SK-N-SH (cell line): ENCODE measurements around the gene KDM4C. TPM values are rescaled to one million over a fixed set of nuclear protein-coding genes. Genes with fewer than 3 reads are reported as not detected.

Source experiments
- CTCF ChIA-PET: fragments of 300-600, 350-600 bp; formaldehyde crosslinking; extraction: SDS; loops from one replicate; lab custom pipeline; 2021; lab: Yijun Ruan, JAX
- POLR2A ChIA-PET: fragments of 350-600 bp; sonication (Branson Sonifier 250); formaldehyde crosslinking; extraction: SDS; loops from one replicate; lab custom pipeline; 2020; ENCODE audit warnings: antibody characterized with exemption, inconsistent platforms; lab: Yijun Ruan, JAX
- DNase-seq: peaks from one replicate; pipeline ENCODE4 v3.0.0; 2012
- H2AFZ ChIP-seq: fragments of 200-600 bp; sonication (generic); 2 replicates; pipeline ENCODE4 v1.8.1; 2016; ENCODE audit warnings: antibody characterized with exemption, mild to moderate bottlenecking, low read depth
- H3F3A ChIP-seq: fragments of 200-600 bp; sonication (generic); replicated peaks from 2 replicates; pipeline ENCODE3; 2016; ENCODE audit warnings: antibody characterized with exemption, mild to moderate bottlenecking; ENCODE audit not compliant: insufficient read depth
- H3K27ac ChIP-seq, 2 experiments: fragments of 200-500 bp in 1 of 2; fragments of 200-600 bp in 1 of 2; sonication (Bioruptor generic) in 1 of 2; sonication (generic), shearing (Covaris generic) in 1 of 2; 2 replicates each; pipeline versions ENCODE4 v1.5.1 to v1.6.1; 2014 to 2016; ENCODE audit warnings: low read depth in 2 of 2, inconsistent platforms in 1 of 2, low read length in 1 of 2, mild to moderate bottlenecking in 1 of 2, mixed read lengths in 1 of 2
- H3K27me3 ChIP-seq: fragments of 200-600 bp; sonication (generic), shearing (Covaris generic); 2 replicates; pipeline ENCODE4 v1.6.1; 2016; ENCODE audit warnings: mixed run types; ENCODE audit not compliant: insufficient read depth
- H3K36me3 ChIP-seq, 2 experiments: fragments of 200-500 bp in 1 of 2; fragments of 200-600 bp in 1 of 2; sonication (Bioruptor generic) in 1 of 2; sonication (generic) in 1 of 2; replicated peaks in 1 of 2; 2 replicates each; pipeline versions ENCODE3 to v1.5.1; 2014 to 2016; ENCODE audit warnings: low read length in 1 of 2, mild to moderate bottlenecking in 1 of 2; ENCODE audit not compliant: insufficient read depth in 2 of 2, control insufficient read depth in 1 of 2
- H3K4me1 ChIP-seq, 2 experiments: fragments of 200-500 bp in 1 of 2; fragments of 200-600 bp in 1 of 2; sonication (Bioruptor generic) in 1 of 2; sonication (generic), shearing (Covaris generic) in 1 of 2; 2 replicates each; pipeline versions ENCODE4 v1.5.1 to v1.6.1; 2014 to 2016; ENCODE audit warnings: low read depth in 1 of 2, low read length in 1 of 2, mixed run types in 1 of 2; ENCODE audit not compliant: insufficient read depth in 2 of 2, control insufficient read depth in 1 of 2
- H3K4me2 ChIP-seq: fragments of 200-600 bp; sonication (generic), shearing (Covaris generic); 2 replicates; pipeline ENCODE4 v1.6.1; 2017; ENCODE audit warnings: mixed run types
- H3K4me3 ChIP-seq, 2 experiments: fragments of 200-500 bp in 1 of 2; fragments of 200-600 bp in 1 of 2; sonication (Bioruptor generic) in 1 of 2; sonication (generic), shearing (Covaris generic) in 1 of 2; 2 replicates each; pipeline versions ENCODE4 v1.5.1 to v1.8.1; 2014 to 2016; ENCODE audit warnings: low read depth in 2 of 2, inconsistent platforms in 1 of 2, low read length in 1 of 2, mild to moderate bottlenecking in 1 of 2, mixed read lengths in 1 of 2, moderate library complexity in 1 of 2
- H3K79me2 ChIP-seq: fragments of 200-600 bp; sonication (generic); 2 replicates; pipeline ENCODE4 v1.8.1; 2017; ENCODE audit warnings: mild to moderate bottlenecking; ENCODE audit not compliant: insufficient read depth
- H3K9ac ChIP-seq: fragments of 200-600 bp; sonication (generic); 2 replicates; pipeline ENCODE4 v1.6.1; 2017; ENCODE audit warnings: mixed run types
- H3K9me2 ChIP-seq: fragments of 200-600 bp; sonication (generic); 2 replicates; pipeline ENCODE4 v1.6.1; 2017; ENCODE audit warnings: mixed run types
- H3K9me3 ChIP-seq: fragments of 200-600 bp; sonication (generic); 2 replicates; pipeline ENCODE4 v1.6.1; 2017; ENCODE audit warnings: mixed run types, mild to moderate bottlenecking, moderate library complexity
- H4K20me1 ChIP-seq: fragments of 200-600 bp; sonication (generic); 2 replicates; pipeline ENCODE4 v1.6.1; 2017; ENCODE audit warnings: mild to moderate bottlenecking, mixed run types; ENCODE audit not compliant: insufficient read depth
- CHD2 ChIP-seq: fragments of 150-350 bp; IDR thresholded peaks from 2 replicates; pipeline ENCODE4 v1.6.1; 2018; ENCODE audit warnings: low read length; ENCODE audit not compliant: partially characterized antibody
- CTCF ChIP-seq: fragments of 200-600 bp; sonication (generic); IDR thresholded peaks from 2 replicates; pipeline ENCODE4 v1.6.1; 2017; ENCODE audit warnings: antibody characterized with exemption, mild to moderate bottlenecking, moderate library complexity
- FOSL2 ChIP-seq: IDR thresholded peaks from 2 replicates; pipeline ENCODE4 v1.4.0; 2012; ENCODE audit warnings: low read depth, mild to moderate bottlenecking, moderate library complexity, borderline replicate concordance
- FOXM1 ChIP-seq: IDR thresholded peaks from 2 replicates; pipeline ENCODE4 v1.4.0; 2012; ENCODE audit warnings: low read depth, mild to moderate bottlenecking
- GATA2 ChIP-seq: sonication (generic); formaldehyde crosslinking; IDR thresholded peaks from 2 replicates; pipeline ENCODE4 v1.5.0; 2020; ENCODE audit warnings: mild to moderate bottlenecking, missing genetic modification reagents
- JUND ChIP-seq: IDR thresholded peaks from 2 replicates; pipeline ENCODE4 v1.4.0; 2012
- MAX ChIP-seq: IDR thresholded peaks from 2 replicates; pipeline ENCODE4 v1.4.0; 2012; ENCODE audit warnings: low read depth
- MEF2A ChIP-seq: IDR thresholded peaks from 2 replicates; pipeline ENCODE4 v1.4.0; 2012; ENCODE audit warnings: low read depth, borderline replicate concordance
- POLR2AphosphoS5 ChIP-seq: IDR thresholded peaks from 2 replicates; pipeline ENCODE4 v1.6.1; 2012; ENCODE audit warnings: low read depth, low read length
- RAD21 ChIP-seq: IDR thresholded peaks from 2 replicates; pipeline ENCODE4 v1.6.1; 2012; ENCODE audit warnings: mild to moderate bottlenecking, low read length
- RFX5 ChIP-seq: IDR thresholded peaks from 2 replicates; pipeline ENCODE4 v1.6.1; 2012; ENCODE audit warnings: mild to moderate bottlenecking, improper control_type of control experiment, low read length
- TAF1 ChIP-seq: IDR thresholded peaks from 2 replicates; pipeline ENCODE4 v1.6.1; 2012; ENCODE audit warnings: low read depth, mild to moderate bottlenecking, low read length, moderate library complexity, borderline replicate concordance
- TCF12 ChIP-seq: IDR thresholded peaks from 2 replicates; pipeline ENCODE4 v1.4.0; 2012
- TEAD4 ChIP-seq: IDR thresholded peaks from 2 replicates; pipeline ENCODE4 v1.4.0; 2012; ENCODE audit warnings: mild to moderate bottlenecking, borderline replicate concordance; ENCODE audit not compliant: insufficient read depth
- USF1 ChIP-seq: IDR thresholded peaks from 2 replicates; pipeline ENCODE4 v1.4.0; 2012; ENCODE audit warnings: low read depth, borderline replicate concordance
- USF2 ChIP-seq: fragments of 150-350 bp; IDR thresholded peaks from 2 replicates; pipeline ENCODE4 v1.6.1; 2017; ENCODE audit warnings: antibody characterized with exemption, low read length, low read depth, borderline replicate concordance
- YY1 ChIP-seq: IDR thresholded peaks from 2 replicates; pipeline ENCODE4 v1.4.0; 2012; ENCODE audit warnings: low read depth, mild to moderate bottlenecking
- WGBS: methylation state at CpG from one replicate; pipeline ENCODE4 v1.1.6; 2017; ENCODE audit warnings: low lambda C conversion rate; 5-methylcytosine and 5-hydroxymethylcytosine counted together
- polyA plus RNA-seq, 3 experiments: library from polyadenylated mRNA; depleted of rRNA; stranded (reverse); fragments of >200 nt; gene quantifications; 2 replicates each; pipeline ENCODE4 v1.2.3, GENCODE V29; 2012

KDM4C gene
- polyA plus RNA-seq, 1 of the 3 experiments (the other 2 are of a cell fraction): 9.4 TPM

GRCh38 chr9:7067169-7067568, 309.4 kb downstream of the KDM4C start (continued):
- no peak for TF ChIP-seq CTCF
- no peak for TF ChIP-seq CHD2
- no peak for TF ChIP-seq MAX

GRCh38 chr9:7071916-7072315, 314.1 kb downstream of the KDM4C start:
- Histone ChIP-seq H4K20me1 (no peaks in the 10 kb centered on the region), H3K36me3 (peaks cover 0 to 8% of the 10 kb centered on the region in 2 experiments), H3K9ac (no peak overlapping the region), H3K79me2 (no peaks in the 10 kb centered on the region), H3K4me3 (no peak overlapping the region), H3K9me3 (no peaks in the 10 kb centered on the region), H3K27ac (no peak overlapping the region), H3K4me2 (no peak overlapping the region), H3F3A (no peaks in the 10 kb centered on the region), H3K9me2 (no peaks in the 10 kb centered on the region), H3K4me1 (no peaks in the 10 kb centered on the region), H3K27me3 (no peaks in the 10 kb centered on the region), H2AFZ (no peak overlapping the region)
- TF ChIP-seq TCF12 (no peak), FOSL2 (no peak), USF2 (no peak), GATA2 (CRISPR knock-in tag) (no peak), JUND (no peak), FOXM1 (no peak)
- no peak for DNase-seq
- ChIA-PET CTCF (no interaction called here), POLR2A (no interaction called here)
- 78% methylated on average over 1 of the region's 1 CpG for WGBS

GRCh38 chr9:7073706-7074105, 315.9 kb downstream of the KDM4C start:
- ChIA-PET POLR2A (no interaction called here), CTCF (interaction anchor here (1.0 to 2.2 kb wide), 4 partner anchors 14 to 461 kb away, joined by 3 to 9 read pairs (median 4); no protein-coding TSS in a partner anchor)
- H3K27me3 ChIP-seq: no peaks in the 10 kb centered on the region
- DNase-seq: no peak
- 80% methylated on average over 2 of the region's 2 CpGs for WGBS
- no peaks in the 10 kb centered on the region for H3K9me3 ChIP-seq
- no peak overlapping the region for H3K9ac ChIP-seq
- H3K27ac ChIP-seq: no peak overlapping the region
- peaks cover 0 to 19% of the 10 kb centered on the region in 2 experiments for H3K36me3 ChIP-seq
- H2AFZ ChIP-seq: no peak overlapping the region
- H3K9me2 ChIP-seq: no peaks in the 10 kb centered on the region
- H4K20me1 ChIP-seq: no peaks in the 10 kb centered on the region
- H3F3A ChIP-seq: no peaks in the 10 kb centered on the region
- H3K79me2 ChIP-seq: no peaks in the 10 kb centered on the region
- H3K4me3 ChIP-seq: no peak overlapping the region
- H3K4me1 ChIP-seq: no peaks in the 10 kb centered on the region
- H3K4me2 ChIP-seq: no peak overlapping the region
- TF ChIP-seq MAX (no peak), YY1 (no peak), USF1 (no peak), RFX5 (no peak), JUND (no peak), MEF2A (no peak), CTCF (no peak), TAF1 (no peak), POLR2AphosphoS5 (no peak), RAD21 (no peak), TEAD4 (no peak)
